WTC11 (cell line): ENCODE results near the gene LRTM1. TPM values are rescaled to one million over a fixed set of nuclear protein-coding genes. Genes with fewer than 3 reads are reported as not detected.

Experiments
- ATAC-seq: fragments of 200-7000 bp; cut with Tn5 transposase; 2 replicates; pipeline ENCODE4 v1.10.0; 2021; ENCODE audit warnings: mild to moderate bottlenecking, moderate library complexity
- CTCF ChIA-PET: fragments of 300-600 bp; sonication (Branson Sonifier 250); formaldehyde crosslinking; loops from one replicate; lab custom pipeline; 2021; ENCODE audit warnings: antibody characterized with exemption; lab: Charles Lee
- POLR2A ChIA-PET: fragments of 350-600 bp; sonication (Branson Sonifier 250); formaldehyde crosslinking; loops from one replicate; lab custom pipeline; 2021; ENCODE audit warnings: antibody characterized with exemption; lab: Charles Lee
- DNase-seq: peaks from one replicate; pipeline ENCODE4 v3.0.0; 2021; ENCODE audit warnings: low spot score
- H3K27ac Mint-ChIP-seq: 2 replicates; pipeline ENCODE4 v1.8.0; 2021; ENCODE audit warnings: mixed read lengths
- H3K27me3 Mint-ChIP-seq: 2 replicates; pipeline ENCODE4 v1.8.0; 2021; ENCODE audit warnings: low read depth, mild to moderate bottlenecking, moderate library complexity, mixed read lengths
- H3K36me3 Mint-ChIP-seq: 2 replicates; pipeline ENCODE4 v1.8.0; 2021; ENCODE audit warnings: mixed read lengths
- H3K4me1 Mint-ChIP-seq: 2 replicates; pipeline ENCODE4 v1.8.0; 2022; ENCODE audit warnings: mixed read lengths
- H3K4me3 Mint-ChIP-seq: 2 replicates; pipeline ENCODE4 v1.8.0; 2021; ENCODE audit warnings: mild to moderate bottlenecking, moderate library complexity, mixed read lengths
- H3K9me3 Mint-ChIP-seq: 2 replicates; pipeline ENCODE4 v1.8.0; 2021; ENCODE audit warnings: mixed read lengths
- ATF1 ChIP-seq: sonication (generic); formaldehyde crosslinking; IDR thresholded peaks from 2 replicates; pipeline ENCODE4 v1.8.1; 2023; ENCODE audit warnings: mild to moderate bottlenecking, moderate library complexity, missing genetic modification reagents
- ATF3 ChIP-seq: sonication (generic); formaldehyde crosslinking; conservative IDR thresholded peaks from 2 replicates; pipeline ENCODE4 v1.8.1; 2022; ENCODE audit warnings: mild to moderate bottlenecking, missing genetic modification reagents
- CBFB ChIP-seq: sonication (generic); formaldehyde crosslinking; IDR thresholded peaks from 2 replicates; pipeline ENCODE4 v1.8.1; 2022; ENCODE audit warnings: mild to moderate bottlenecking, low read depth, missing genetic modification reagents
- ELF4 ChIP-seq: sonication (generic); formaldehyde crosslinking; IDR thresholded peaks from 2 replicates; pipeline ENCODE4 v1.8.1; 2022; ENCODE audit warnings: low read depth, mild to moderate bottlenecking, moderate library complexity, missing genetic modification reagents
- ERG ChIP-seq: fragments of 250-450 bp; sonication (Bioruptor Pico); IDR thresholded peaks from 2 replicates; pipeline ENCODE4 v1.8.0; 2021; ENCODE audit warnings: mild to moderate bottlenecking
- GABPB1 ChIP-seq: sonication (generic); formaldehyde crosslinking; IDR thresholded peaks from 2 replicates; pipeline ENCODE4 v1.8.1; 2023; ENCODE audit warnings: mild to moderate bottlenecking, missing genetic modification reagents
- IRF1 ChIP-seq: sonication (generic); formaldehyde crosslinking; IDR thresholded peaks from 2 replicates; pipeline ENCODE4 v1.8.0; 2023; ENCODE audit warnings: missing genetic modification reagents
- JAZF1 ChIP-seq: fragments of 250-450 bp; sonication (Bioruptor Pico); IDR thresholded peaks from 2 replicates; pipeline ENCODE4 v1.9.0; 2021; ENCODE audit warnings: moderate library complexity, mild to moderate bottlenecking, inconsistent platforms
- JUN ChIP-seq: sonication (generic); formaldehyde crosslinking; IDR thresholded peaks from 2 replicates; pipeline ENCODE4 v1.8.0; 2023; ENCODE audit warnings: mild to moderate bottlenecking, missing genetic modification reagents
- MYBL2 ChIP-seq: sonication (generic); formaldehyde crosslinking; IDR thresholded peaks from 2 replicates; pipeline ENCODE4 v1.8.1; 2023; ENCODE audit warnings: mild to moderate bottlenecking, moderate library complexity, missing genetic modification reagents
- NR1H2 ChIP-seq: sonication (generic); formaldehyde crosslinking; IDR thresholded peaks from 2 replicates; pipeline ENCODE4 v1.9.0; 2021; ENCODE audit warnings: mild to moderate bottlenecking, moderate library complexity, missing genetic modification reagents
- RELA ChIP-seq: sonication (generic); formaldehyde crosslinking; IDR thresholded peaks from 2 replicates; pipeline ENCODE4 v1.8.1; 2022; ENCODE audit warnings: missing genetic modification reagents, mild to moderate bottlenecking, borderline replicate concordance
- SMAD3 ChIP-seq: sonication (generic); formaldehyde crosslinking; IDR thresholded peaks from 2 replicates; pipeline ENCODE4 v1.8.0; 2022; ENCODE audit warnings: missing genetic modification reagents, mild to moderate bottlenecking, borderline replicate concordance
- SMAD4 ChIP-seq: sonication (generic); formaldehyde crosslinking; IDR thresholded peaks from 2 replicates; pipeline ENCODE4 v1.8.0; 2022; ENCODE audit warnings: mild to moderate bottlenecking, missing genetic modification reagents
- SOX15 ChIP-seq: fragments of 250-450 bp; sonication (Bioruptor Pico); IDR thresholded peaks from 2 replicates; pipeline ENCODE4 v1.9.0; 2021; ENCODE audit warnings: mild to moderate bottlenecking
- STAT6 ChIP-seq: sonication (generic); formaldehyde crosslinking; conservative IDR thresholded peaks from 2 replicates; pipeline ENCODE4 v1.8.1; 2023; ENCODE audit warnings: mild to moderate bottlenecking, low read depth, missing genetic modification reagents, moderate library complexity
- TEAD4 ChIP-seq: sonication (generic); formaldehyde crosslinking; IDR thresholded peaks from 2 replicates; pipeline ENCODE4 v1.8.0; 2022; ENCODE audit warnings: mild to moderate bottlenecking, missing genetic modification reagents
- TP53 ChIP-seq: sonication (generic); formaldehyde crosslinking; IDR thresholded peaks from 2 replicates; pipeline ENCODE4 v1.8.1; 2023; ENCODE audit warnings: mild to moderate bottlenecking, missing genetic modification reagents
- ZNF121 ChIP-seq: sonication (generic); formaldehyde crosslinking; IDR thresholded peaks from 2 replicates; pipeline ENCODE4 v1.8.0; 2023; ENCODE audit warnings: missing genetic modification reagents
- ZNF138 ChIP-seq: sonication (generic); formaldehyde crosslinking; conservative IDR thresholded peaks from 2 replicates; pipeline ENCODE4 v1.8.1; 2022; ENCODE audit warnings: mild to moderate bottlenecking, moderate library complexity, missing genetic modification reagents
- ZNF232 ChIP-seq: sonication (generic); formaldehyde crosslinking; IDR thresholded peaks from 2 replicates; pipeline ENCODE4 v1.8.0; 2022; ENCODE audit warnings: mild to moderate bottlenecking, missing genetic modification reagents
- ZNF423 ChIP-seq: fragments of 250-450 bp; sonication (Bioruptor Pico); IDR thresholded peaks from 2 replicates; pipeline ENCODE4 v2.1.2; 2022; ENCODE audit warnings: mild to moderate bottlenecking, moderate library complexity
- total RNA-seq: library from RNA; stranded (reverse); gene quantifications from 3 replicates; pipeline ENCODE4 v1.2.3, GENCODE V29; 2021
- TF ChIP-seq, protein P1 (sequence below): sonication (generic); formaldehyde crosslinking; IDR thresholded peaks from 2 replicates; pipeline ENCODE4 v1.8.1; 2022; ENCODE audit warnings: mild to moderate bottlenecking, moderate library complexity, missing genetic modification reagents
- TF ChIP-seq, protein P2 (sequence below): sonication (generic); formaldehyde crosslinking; IDR thresholded peaks from 2 replicates; pipeline ENCODE4 v1.8.0; 2022; ENCODE audit warnings: mild to moderate bottlenecking, missing genetic modification reagents
- TF ChIP-seq, protein P3 (sequence below): fragments of 250-450 bp; sonication (Bioruptor Pico); IDR thresholded peaks from 2 replicates; pipeline ENCODE4 v1.9.0; 2021; ENCODE audit warnings: moderate library complexity, mild to moderate bottlenecking, inconsistent platforms, borderline replicate concordance
- TF ChIP-seq, protein P4 (sequence below): sonication (generic); formaldehyde crosslinking; IDR thresholded peaks from 2 replicates; pipeline ENCODE4 v1.8.1; 2023; ENCODE audit warnings: mild to moderate bottlenecking, moderate library complexity, missing genetic modification reagents

The LRTM1 gene
- total RNA-seq, 1 experiment from 2014 or later: not detected

- DNase-seq: no peak
- Mint-ChIP-seq H3K27me3 (no peaks in the 10 kb centered on the region), H3K36me3 (no peaks in the 10 kb centered on the region), H3K9me3 (no peaks in the 10 kb centered on the region)
- POLR2A ChIA-PET: no interaction called here
- TF ChIP-seq ATF3 (CRISPR knock-in tag) (no peak), ZNF423 (CRISPR knock-in tag) (no peak), RELA (CRISPR knock-in tag) (no peak), ZNF232 (no peak), ZNF138 (CRISPR knock-in tag) (no peak), STAT6 (CRISPR knock-in tag) (no peak), TP53 (CRISPR knock-in tag) (no peak)
- TF ChIP-seq, protein P1, sequence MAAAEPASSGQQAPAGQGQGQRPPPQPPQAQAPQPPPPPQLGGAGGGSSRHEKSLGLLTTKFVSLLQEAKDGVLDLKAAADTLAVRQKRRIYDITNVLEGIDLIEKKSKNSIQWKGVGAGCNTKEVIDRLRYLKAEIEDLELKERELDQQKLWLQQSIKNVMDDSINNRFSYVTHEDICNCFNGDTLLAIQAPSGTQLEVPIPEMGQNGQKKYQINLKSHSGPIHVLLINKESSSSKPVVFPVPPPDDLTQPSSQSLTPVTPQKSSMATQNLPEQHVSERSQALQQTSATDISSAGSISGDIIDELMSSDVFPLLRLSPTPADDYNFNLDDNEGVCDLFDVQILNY: no peak
- TF ChIP-seq, protein P2, sequence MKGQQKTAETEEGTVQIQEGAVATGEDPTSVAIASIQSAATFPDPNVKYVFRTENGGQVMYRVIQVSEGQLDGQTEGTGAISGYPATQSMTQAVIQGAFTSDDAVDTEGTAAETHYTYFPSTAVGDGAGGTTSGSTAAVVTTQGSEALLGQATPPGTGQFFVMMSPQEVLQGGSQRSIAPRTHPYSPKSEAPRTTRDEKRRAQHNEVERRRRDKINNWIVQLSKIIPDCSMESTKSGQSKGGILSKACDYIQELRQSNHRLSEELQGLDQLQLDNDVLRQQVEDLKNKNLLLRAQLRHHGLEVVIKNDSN (CRISPR knock-in tag): no peak
- TF ChIP-seq, all 79 proteins: peak for 0
- CTCF ChIA-PET: no interaction called here
- Mint-ChIP-seq H3K4me3 (no peak overlapping the region), H3K4me1 (peaks cover 17% of the 10 kb centered on the region), H3K27ac (no peak overlapping the region)
- no peak for ATAC-seq
Measured at GRCh38 chr3:54940971-54941370, 13.1 kb upstream of the LRTM1 start.

GRCh38 chr3:54939557-54940300 is 11.9 kb upstream of the LRTM1 start:
- Mint-ChIP-seq H3K27me3 (no peaks in the 10 kb centered on the region), H3K4me3 (no peak overlapping the region), H3K27ac (no peak overlapping the region), H3K36me3 (no peaks in the 10 kb centered on the region), H3K4me1 (peaks cover 19% of the 10 kb centered on the region), H3K9me3 (no peaks in the 10 kb centered on the region)
- POLR2A ChIA-PET: no interaction called here
- CTCF ChIA-PET: interaction anchor here (1.5 kb wide), 1 partner anchor 109 kb away, joined by 4 read pairs; no protein-coding TSS in a partner anchor
- TF ChIP-seq ATF1 (CRISPR knock-in tag): no peak
- TF ChIP-seq TEAD4 (CRISPR knock-in tag): no peak
- no peak for TF ChIP-seq JAZF1 (CRISPR knock-in tag)
- no peak for TF ChIP-seq ELF4
- TF ChIP-seq, protein P1: no peak
- TF ChIP-seq ERG (CRISPR knock-in tag): no peak
- TF ChIP-seq JUN: no peak
- TF ChIP-seq, protein P3, sequence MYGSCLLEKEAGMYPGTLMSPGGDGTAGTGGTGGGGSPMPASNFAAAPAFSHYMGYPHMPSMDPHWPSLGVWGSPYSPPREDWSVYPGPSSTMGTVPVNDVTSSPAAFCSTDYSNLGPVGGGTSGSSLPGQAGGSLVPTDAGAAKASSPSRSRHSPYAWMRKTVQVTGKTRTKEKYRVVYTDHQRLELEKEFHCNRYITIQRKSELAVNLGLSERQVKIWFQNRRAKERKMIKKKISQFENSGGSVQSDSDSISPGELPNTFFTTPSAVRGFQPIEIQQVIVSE (CRISPR knock-in tag): no peak
- no peak for TF ChIP-seq IRF1 (CRISPR knock-in tag)
- TF ChIP-seq ZNF121 (CRISPR knock-in tag): no peak
- TF ChIP-seq CBFB (CRISPR knock-in tag): no peak
- no peak for TF ChIP-seq SOX15 (CRISPR knock-in tag)
- TF ChIP-seq MYBL2 (CRISPR knock-in tag): no peak
- no peak for TF ChIP-seq SMAD4
- no peak for TF ChIP-seq SMAD3 (CRISPR knock-in tag)
- no peak for TF ChIP-seq GABPB1 (CRISPR knock-in tag)
- TF ChIP-seq, protein P4, sequence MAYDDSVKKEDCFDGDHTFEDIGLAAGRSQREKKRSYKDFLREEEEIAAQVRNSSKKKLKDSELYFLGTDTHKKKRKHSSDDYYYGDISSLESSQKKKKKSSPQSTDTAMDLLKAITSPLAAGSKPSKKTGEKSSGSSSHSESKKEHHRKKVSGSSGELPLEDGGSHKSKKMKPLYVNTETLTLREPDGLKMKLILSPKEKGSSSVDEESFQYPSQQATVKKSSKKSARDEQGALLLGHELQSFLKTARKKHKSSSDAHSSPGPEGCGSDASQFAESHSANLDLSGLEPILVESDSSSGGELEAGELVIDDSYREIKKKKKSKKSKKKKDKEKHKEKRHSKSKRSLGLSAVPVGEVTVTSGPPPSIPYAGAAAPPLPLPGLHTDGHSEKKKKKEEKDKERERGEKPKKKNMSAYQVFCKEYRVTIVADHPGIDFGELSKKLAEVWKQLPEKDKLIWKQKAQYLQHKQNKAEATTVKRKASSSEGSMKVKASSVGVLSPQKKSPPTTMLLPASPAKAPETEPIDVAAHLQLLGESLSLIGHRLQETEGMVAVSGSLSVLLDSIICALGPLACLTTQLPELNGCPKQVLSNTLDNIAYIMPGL: no peak
- no peak for TF ChIP-seq NR1H2 (CRISPR knock-in tag)
- no peak for DNase-seq
- ATAC-seq: no peak
